ENCODE measurements around the gene STX8. TPM values are rescaled to one million over a fixed set of nuclear protein-coding genes. Genes with fewer than 3 reads are reported as not detected.

STX8 gene
- polyA plus RNA-seq, 1 of the 3 experiments (the other 2 are of a cell fraction), result 51.3 TPM

DNA sequence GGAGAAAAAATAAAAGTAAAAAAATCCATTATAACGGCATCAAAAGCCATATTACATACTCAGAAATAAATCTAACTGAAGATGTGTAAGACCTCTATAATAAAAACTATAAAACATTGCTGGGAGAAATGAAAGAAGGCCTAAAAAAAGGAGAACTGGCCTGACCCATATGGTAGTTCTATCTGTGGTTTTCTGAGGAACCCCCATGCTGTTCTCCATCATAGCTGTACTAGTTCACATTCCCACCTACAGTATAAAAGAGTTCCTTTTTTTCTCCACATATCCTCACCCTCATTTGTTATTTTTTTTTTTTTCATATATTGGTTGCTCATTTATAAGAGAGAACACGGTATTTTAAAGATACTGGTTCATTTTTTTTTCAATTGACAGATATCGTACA is 191.8 kb downstream of the STX8 start:
- H3K9me2 ChIP-seq, result no peaks in the 10 kb centered on the region
- H4K20me1 ChIP-seq (ENCODE audit: insufficient read depth), result no peaks in the 10 kb centered on the region
- H3K4me1 ChIP-seq (ENCODE audit: control insufficient read depth in 1 of 2, insufficient read depth in 2 of 2, low read depth in 1 of 2, low read length in 1 of 2), result peaks cover 0 to 4% of the 10 kb centered on the region in 2 experiments; a peak in 1 of 4 replicates
- no peak overlapping the region for H3K9ac ChIP-seq
- H3K4me2 ChIP-seq, result no peak overlapping the region
- H3K27me3 ChIP-seq (ENCODE audit: insufficient read depth), result no peaks in the 10 kb centered on the region
- no peaks in the 10 kb centered on the region for H3K79me2 ChIP-seq (ENCODE audit: insufficient read depth)
- no peak overlapping the region for H2AFZ ChIP-seq (ENCODE audit: low read depth)
- H3K4me3 ChIP-seq (ENCODE audit: low read depth in 2 of 2, low read length in 1 of 2), result no peak overlapping the region
- CTCF ChIA-PET, result interaction anchor here (0.6 to 1.3 kb wide), 2 partner anchors 14 to 19 kb away, joined by 3 read pairs; no protein-coding TSS in a partner anchor
- no peak overlapping the region for H3K27ac ChIP-seq (ENCODE audit: low read depth in 2 of 2, low read length in 1 of 2)
- 96% methylated on average over 3 of the region's 3 CpGs for WGBS (ENCODE audit: low lambda C conversion rate)
- H3K9me3 ChIP-seq, result no peaks in the 10 kb centered on the region
- DNase-seq, result no peak
- H3K36me3 ChIP-seq (replicated peaks in 1 of 2; ENCODE audit: control insufficient read depth in 1 of 2, insufficient read depth in 2 of 2, low read length in 1 of 2), result no peaks in the 10 kb centered on the region
- POLR2A ChIA-PET, result no interaction called here
- TF ChIP-seq FOXM1 (IDR thresholded peaks at IDR 0.05; ENCODE audit: low read depth), result no peak
- no peak for TF ChIP-seq GATA2 (CRISPR knock-in tag; IDR thresholded peaks at IDR 0.05)
- TF ChIP-seq, protein P1, sequence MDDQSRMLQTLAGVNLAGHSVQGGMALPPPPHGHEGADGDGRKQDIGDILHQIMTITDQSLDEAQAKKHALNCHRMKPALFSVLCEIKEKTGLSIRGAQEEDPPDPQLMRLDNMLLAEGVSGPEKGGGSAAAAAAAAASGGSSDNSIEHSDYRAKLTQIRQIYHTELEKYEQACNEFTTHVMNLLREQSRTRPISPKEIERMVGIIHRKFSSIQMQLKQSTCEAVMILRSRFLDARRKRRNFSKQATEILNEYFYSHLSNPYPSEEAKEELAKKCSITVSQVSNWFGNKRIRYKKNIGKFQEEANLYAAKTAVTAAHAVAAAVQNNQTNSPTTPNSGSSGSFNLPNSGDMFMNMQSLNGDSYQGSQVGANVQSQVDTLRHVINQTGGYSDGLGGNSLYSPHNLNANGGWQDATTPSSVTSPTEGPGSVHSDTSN (IDR thresholded peaks at IDR 0.05), result no peak
- no peak for TF ChIP-seq RXRA (IDR thresholded peaks at IDR 0.05; ENCODE audit: borderline replicate concordance, low read depth)
- no peak for TF ChIP-seq CHD2 (IDR thresholded peaks at IDR 0.05; ENCODE audit: low read length, partially characterized antibody)
- TF ChIP-seq, protein P2, sequence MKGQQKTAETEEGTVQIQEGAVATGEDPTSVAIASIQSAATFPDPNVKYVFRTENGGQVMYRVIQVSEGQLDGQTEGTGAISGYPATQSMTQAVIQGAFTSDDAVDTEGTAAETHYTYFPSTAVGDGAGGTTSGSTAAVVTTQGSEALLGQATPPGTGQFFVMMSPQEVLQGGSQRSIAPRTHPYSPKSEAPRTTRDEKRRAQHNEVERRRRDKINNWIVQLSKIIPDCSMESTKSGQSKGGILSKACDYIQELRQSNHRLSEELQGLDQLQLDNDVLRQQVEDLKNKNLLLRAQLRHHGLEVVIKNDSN (IDR thresholded peaks at IDR 0.05; ENCODE audit: borderline replicate concordance, low read depth), result no peak
- no peak for TF ChIP-seq POLR2AphosphoS5 (IDR thresholded peaks at IDR 0.05; ENCODE audit: low read depth, low read length)
- TF ChIP-seq EZH2phosphoT487 (IDR thresholded peaks at IDR 0.05; ENCODE audit: borderline replicate concordance, low read depth), result no peak
- no peak for TF ChIP-seq GABPA (IDR thresholded peaks at IDR 0.05; ENCODE audit: low read depth)
- TF ChIP-seq RFX5 (IDR thresholded peaks at IDR 0.05; ENCODE audit: low read length), result no peak
- no peak for TF ChIP-seq NRF1 (IDR thresholded peaks at IDR 0.05; ENCODE audit: low read depth, low read length)
- no peak for TF ChIP-seq MXI1 (IDR thresholded peaks at IDR 0.05; ENCODE audit: low read depth, low read length)
- TF ChIP-seq, protein P3, sequence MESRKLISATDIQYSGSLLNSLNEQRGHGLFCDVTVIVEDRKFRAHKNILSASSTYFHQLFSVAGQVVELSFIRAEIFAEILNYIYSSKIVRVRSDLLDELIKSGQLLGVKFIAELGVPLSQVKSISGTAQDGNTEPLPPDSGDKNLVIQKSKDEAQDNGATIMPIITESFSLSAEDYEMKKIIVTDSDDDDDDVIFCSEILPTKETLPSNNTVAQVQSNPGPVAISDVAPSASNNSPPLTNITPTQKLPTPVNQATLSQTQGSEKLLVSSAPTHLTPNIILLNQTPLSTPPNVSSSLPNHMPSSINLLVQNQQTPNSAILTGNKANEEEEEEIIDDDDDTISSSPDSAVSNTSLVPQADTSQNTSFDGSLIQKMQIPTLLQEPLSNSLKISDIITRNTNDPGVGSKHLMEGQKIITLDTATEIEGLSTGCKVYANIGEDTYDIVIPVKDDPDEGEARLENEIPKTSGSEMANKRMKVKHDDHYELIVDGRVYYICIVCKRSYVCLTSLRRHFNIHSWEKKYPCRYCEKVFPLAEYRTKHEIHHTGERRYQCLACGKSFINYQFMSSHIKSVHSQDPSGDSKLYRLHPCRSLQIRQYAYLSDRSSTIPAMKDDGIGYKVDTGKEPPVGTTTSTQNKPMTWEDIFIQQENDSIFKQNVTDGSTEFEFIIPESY (IDR thresholded peaks at IDR 0.05; ENCODE audit: borderline replicate concordance, low read depth), result no peak
- TF ChIP-seq, protein P4, sequence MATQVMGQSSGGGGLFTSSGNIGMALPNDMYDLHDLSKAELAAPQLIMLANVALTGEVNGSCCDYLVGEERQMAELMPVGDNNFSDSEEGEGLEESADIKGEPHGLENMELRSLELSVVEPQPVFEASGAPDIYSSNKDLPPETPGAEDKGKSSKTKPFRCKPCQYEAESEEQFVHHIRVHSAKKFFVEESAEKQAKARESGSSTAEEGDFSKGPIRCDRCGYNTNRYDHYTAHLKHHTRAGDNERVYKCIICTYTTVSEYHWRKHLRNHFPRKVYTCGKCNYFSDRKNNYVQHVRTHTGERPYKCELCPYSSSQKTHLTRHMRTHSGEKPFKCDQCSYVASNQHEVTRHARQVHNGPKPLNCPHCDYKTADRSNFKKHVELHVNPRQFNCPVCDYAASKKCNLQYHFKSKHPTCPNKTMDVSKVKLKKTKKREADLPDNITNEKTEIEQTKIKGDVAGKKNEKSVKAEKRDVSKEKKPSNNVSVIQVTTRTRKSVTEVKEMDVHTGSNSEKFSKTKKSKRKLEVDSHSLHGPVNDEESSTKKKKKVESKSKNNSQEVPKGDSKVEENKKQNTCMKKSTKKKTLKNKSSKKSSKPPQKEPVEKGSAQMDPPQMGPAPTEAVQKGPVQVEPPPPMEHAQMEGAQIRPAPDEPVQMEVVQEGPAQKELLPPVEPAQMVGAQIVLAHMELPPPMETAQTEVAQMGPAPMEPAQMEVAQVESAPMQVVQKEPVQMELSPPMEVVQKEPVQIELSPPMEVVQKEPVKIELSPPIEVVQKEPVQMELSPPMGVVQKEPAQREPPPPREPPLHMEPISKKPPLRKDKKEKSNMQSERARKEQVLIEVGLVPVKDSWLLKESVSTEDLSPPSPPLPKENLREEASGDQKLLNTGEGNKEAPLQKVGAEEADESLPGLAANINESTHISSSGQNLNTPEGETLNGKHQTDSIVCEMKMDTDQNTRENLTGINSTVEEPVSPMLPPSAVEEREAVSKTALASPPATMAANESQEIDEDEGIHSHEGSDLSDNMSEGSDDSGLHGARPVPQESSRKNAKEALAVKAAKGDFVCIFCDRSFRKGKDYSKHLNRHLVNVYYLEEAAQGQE (IDR thresholded peaks at IDR 0.05; ENCODE audit: low read depth, low read length), result no peak
- H3F3A ChIP-seq (replicated peaks; ENCODE audit: insufficient read depth), result peaks cover 7% of the 10 kb centered on the region

Measured in SK-N-SH (cell line).